NT2/D1 (cell line): ENCODE data around the gene SLC39A11.

ENCODE experiments used
- SUZ12 ChIP-seq: IDR thresholded peaks from 2 replicates; pipeline ENCODE4 v1.6.1; 2011; ENCODE audit not compliant: insufficient read length, insufficient read depth; ENCODE audit errors: extremely low read depth
- YY1 ChIP-seq: IDR thresholded peaks from 2 replicates; pipeline ENCODE4 v1.6.1; 2011; ENCODE audit not compliant: insufficient read length, insufficient read depth
- ZNF274 ChIP-seq: IDR thresholded peaks from 2 replicates; pipeline ENCODE4 v1.6.1; 2011; ENCODE audit warnings: mild to moderate bottlenecking, low read depth, low read length

DNA sequence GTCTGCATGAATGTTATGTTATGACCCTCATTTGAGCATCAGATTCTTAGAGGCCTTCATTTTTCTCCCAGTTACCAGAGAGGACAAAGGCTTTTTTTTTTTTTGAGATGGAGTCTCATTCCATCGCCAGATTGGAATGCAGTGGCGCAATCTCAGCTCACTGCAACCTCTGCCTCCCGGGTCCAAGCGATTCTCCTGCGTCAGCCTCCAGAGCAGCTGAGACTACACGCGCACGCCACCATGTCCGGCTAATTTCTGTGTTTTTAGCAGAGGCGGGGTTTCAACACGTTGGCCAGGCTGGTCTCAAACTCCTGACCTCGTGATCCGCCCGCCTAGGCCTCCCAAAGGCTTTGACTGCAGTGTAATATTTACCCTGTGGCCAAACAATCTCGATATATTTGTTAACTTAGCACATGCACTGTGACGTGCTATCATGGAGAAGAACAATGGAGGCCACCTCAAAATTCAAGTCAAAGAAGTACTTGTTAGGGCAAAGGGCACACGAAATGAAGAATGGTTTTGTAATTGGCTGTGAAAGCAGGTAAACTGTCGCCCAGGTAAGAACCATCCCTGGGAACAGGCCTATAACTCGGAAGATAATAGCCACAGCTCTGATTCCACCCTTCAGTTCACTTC is 303.4 kb downstream of the SLC39A11 start:
- TF ChIP-seq SUZ12 (no peak), ZNF274 (no peak), YY1 (no peak)
